ENCODE data around the gene CCDC80.

The CCDC80 gene

DNA sequence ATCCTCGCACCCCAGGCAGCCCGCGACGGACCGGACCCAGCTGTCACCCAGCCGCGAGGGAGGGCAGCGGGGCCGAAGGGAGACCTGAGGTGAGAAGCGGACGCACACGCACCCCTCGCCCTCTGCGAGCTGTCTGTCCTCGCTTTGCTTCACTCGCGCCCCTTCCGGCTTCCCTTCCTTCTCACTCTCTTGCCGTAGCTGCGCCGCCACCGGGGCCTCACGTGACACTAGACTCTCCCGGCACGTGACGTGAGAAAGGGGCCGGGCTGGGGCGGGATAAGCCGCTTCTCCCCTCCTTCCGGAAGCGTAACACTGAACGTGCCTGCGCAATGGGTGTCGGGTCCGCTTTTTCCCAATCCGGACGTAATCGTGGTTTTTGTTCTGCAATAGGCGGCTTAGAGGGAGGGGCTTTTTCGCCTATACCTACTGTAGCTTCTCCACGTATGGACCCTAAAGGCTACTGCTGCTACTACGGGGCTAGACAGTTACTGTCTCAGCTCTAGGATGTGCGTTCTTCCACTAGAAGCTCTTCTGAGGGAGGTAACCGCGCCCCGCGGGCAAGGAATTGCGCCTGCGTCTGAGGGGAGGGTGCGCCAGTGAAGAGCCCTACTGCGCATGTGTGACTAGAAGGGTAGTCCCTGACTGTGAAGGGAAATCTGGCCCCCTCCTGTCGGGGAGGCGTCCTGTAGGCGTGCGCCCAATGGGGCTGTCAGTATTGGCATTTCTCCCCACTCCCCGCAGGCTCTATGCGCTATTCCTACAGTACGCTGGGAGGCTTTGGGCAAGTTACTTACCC, 79.0 kb downstream of the CCDC80 start, which contains the start of the genes ATG3 and SLC35A5:
TSS of gene ATG3 (minus strand) at position 229 of the 796 bp plus-strand sequence. CDS start 434 bp downstream, outside the sequence.
TSS of gene SLC35A5 (plus strand) at position 312 of the 796 bp plus-strand sequence. CDS start 1,359 bp downstream, outside the sequence.
- DNase-seq (ENCODE audit: low read depth) = peak; percentile 99
- peak within 1 kb of the TSS; percentile 97 for H3K4me3 ChIP-seq (ENCODE audit: low read length)
- TF ChIP-seq CTCF (IDR thresholded peaks at IDR 0.05; ENCODE audit: insufficient read depth, low read depth, low read length, missing control alignments) = peak; percentile 4

- TF ChIP-seq CTCF (IDR thresholded peaks at IDR 0.05; ENCODE audit: insufficient read depth, low read depth, low read length, missing control alignments) = no peak
- peak overlapping the region; percentile 97 for H3K4me3 ChIP-seq (ENCODE audit: low read length)
- DNase-seq (ENCODE audit: low read depth) = no peak
These were observed 79.5 kb downstream of the CCDC80 start for GRCh38 chr3:112561484-112561733.

- no peak for TF ChIP-seq CTCF (IDR thresholded peaks at IDR 0.05; ENCODE audit: insufficient read depth, low read depth, low read length, missing control alignments)
- peak overlapping the region; percentile 97 for H3K4me3 ChIP-seq (ENCODE audit: low read length)
- DNase-seq (ENCODE audit: low read depth) = peak; percentile 92
These were observed 80.0 kb downstream of the CCDC80 start for GRCh38 chr3:112560721-112561483.

DNA sequence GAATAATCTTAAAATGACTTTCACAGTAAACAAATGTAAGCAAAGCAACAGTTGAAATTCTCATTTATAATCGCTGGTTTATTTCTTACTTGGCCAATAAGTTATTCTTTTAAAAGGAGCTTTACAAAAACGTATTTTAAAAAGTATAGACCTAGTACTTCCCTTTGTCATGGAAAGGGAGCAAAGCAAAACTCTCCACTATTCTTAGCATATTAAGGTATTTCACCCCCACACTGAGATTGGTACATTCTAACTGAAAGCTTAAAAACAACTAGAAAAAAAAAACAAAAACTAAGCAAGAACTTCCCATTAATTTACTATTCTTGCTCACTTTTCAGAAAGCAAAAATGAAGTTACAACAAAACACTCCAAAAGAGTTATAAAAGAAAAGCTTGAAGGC, 80.6 kb downstream of the CCDC80 start:
- no peak for DNase-seq (ENCODE audit: low read depth)
- TF ChIP-seq CTCF (IDR thresholded peaks at IDR 0.05; ENCODE audit: insufficient read depth, low read depth, low read length, missing control alignments) = no peak
- peak overlapping the region; percentile 97 for H3K4me3 ChIP-seq (ENCODE audit: low read length)

- DNase-seq (ENCODE audit: low read depth) = no peak
- no peak for TF ChIP-seq CTCF (IDR thresholded peaks at IDR 0.05; ENCODE audit: insufficient read depth, low read depth, low read length, missing control alignments)
- no peak overlapping the region for H3K4me3 ChIP-seq (ENCODE audit: low read length)
These were observed 83.0 kb downstream of the CCDC80 start for GRCh38 chr3:112557976-112558375.

DNA sequence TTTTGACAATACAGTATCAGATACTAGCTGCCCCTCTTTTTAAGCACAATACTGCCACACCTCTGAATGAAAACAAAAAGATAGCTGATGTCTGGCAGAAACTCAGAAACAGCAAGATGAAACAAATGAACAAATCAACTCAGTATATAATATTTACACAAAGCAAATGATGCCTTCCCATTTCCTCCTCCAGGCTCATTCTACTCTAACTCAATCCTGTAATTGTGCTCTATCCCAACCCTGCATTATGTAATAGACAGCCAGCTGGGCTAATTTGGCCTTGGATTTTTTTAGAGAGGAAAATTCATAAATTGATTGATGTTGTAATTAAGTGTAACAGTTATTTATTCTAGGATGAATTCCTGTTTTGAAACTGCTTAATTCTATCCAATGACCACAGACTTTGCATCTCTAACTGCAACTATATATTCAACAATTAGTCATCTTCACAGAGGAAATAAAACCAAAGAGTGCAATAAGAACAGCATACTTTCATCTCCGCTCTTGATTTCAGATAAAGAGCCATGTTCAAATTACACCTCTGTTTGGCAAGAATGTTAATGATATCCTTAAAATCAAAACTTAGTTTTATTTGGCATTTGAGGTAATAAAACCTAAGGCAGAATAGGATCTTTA, 85.3 kb downstream of the CCDC80 start:
- no peak for DNase-seq (ENCODE audit: low read depth)

More for the DNA sequence above, 85.3 kb downstream of the CCDC80 start:
- no peak for TF ChIP-seq CTCF (IDR thresholded peaks at IDR 0.05; ENCODE audit: insufficient read depth, low read depth, low read length, missing control alignments)
- no peak overlapping the region for H3K4me3 ChIP-seq (ENCODE audit: low read length)

Measured in epithelial cell of esophagus (primary cell).